HCT116 (cell line): ENCODE measurements around the gene ZDHHC18. TPM values are rescaled to one million over a fixed set of nuclear protein-coding genes. Genes with fewer than 3 reads are reported as not detected.

Experiments
- ATAC-seq: fragments of 200-7000 bp; cut with Tn5 transposase; 2 replicates; pipeline ENCODE4 v1.9.1; 2020; ENCODE audit warnings: mild to moderate bottlenecking, moderate library complexity
- BruUV-seq: library from RNA; stranded (reverse); fragments of 400-500 nt; replicated peaks from 2 replicates; lab custom pipeline; 2021; lab: Mats Ljungman, UMichigan
- CTCF ChIA-PET: fragments of 300-600 bp; sonication (Branson Sonifier 250); formaldehyde crosslinking; loops from one replicate; lab custom pipeline; 2021; ENCODE audit warnings: antibody characterized with exemption; lab: Charles Lee
- POLR2A ChIA-PET: fragments of 300-600, 350-600 bp; sonication (Branson Sonifier 250); formaldehyde crosslinking; loops from one replicate; lab custom pipeline; 2021; ENCODE audit warnings: antibody characterized with exemption; lab: Charles Lee
- RAD21 ChIA-PET, 2 experiments: fragments of 300-600 bp; sonication (Branson Sonifier 250); formaldehyde crosslinking; loops; one replicate each; lab custom pipeline; 2023; ENCODE audit warnings: low total read pairs in 2 of 2; ENCODE audit not compliant: uncharacterized antibody in 2 of 2, unreplicated experiment in 2 of 2, low non-redundant PET in 1 of 2; lab: Charles Lee
- DNase-seq: peaks from one replicate; pipeline ENCODE4 v3.0.0-alpha.2; 2010; ENCODE audit warnings: low read depth, low spot score
- H2AFZ ChIP-seq: fragments of 200-600 bp; shearing (Covaris generic), sonication (generic); 2 replicates; pipeline ENCODE4 v1.6.1; 2017; ENCODE audit warnings: low read depth, mixed run types, mixed read lengths, antibody characterized with exemption, low read length; ENCODE audit not compliant: poor library complexity, severe bottlenecking
- H3K27ac ChIP-seq: 2 replicates; pipeline ENCODE4 v1.5.1; 2012; ENCODE audit warnings: low read depth, low read length
- H3K27me3 ChIP-seq: fragments of 200-600 bp; sonication (generic); 2 replicates; pipeline ENCODE4 v1.6.1; 2016; ENCODE audit warnings: mixed run types, low read length, mixed read lengths; ENCODE audit not compliant: insufficient read depth
- H3K36me3 ChIP-seq, 2 experiments: fragments of 200-500 bp in 1 of 2; fragments of 200-600 bp in 1 of 2; sonication (Bioruptor generic) in 1 of 2; sonication (generic) in 1 of 2; 2 replicates each; pipeline versions ENCODE4 v1.5.1 to v1.6.1; 2014 to 2016; ENCODE audit warnings: low read length in 2 of 2, inconsistent platforms in 1 of 2, mixed read lengths in 1 of 2, mixed run types in 1 of 2; ENCODE audit not compliant: insufficient read depth in 2 of 2, control insufficient read depth in 1 of 2
- H3K4me1 ChIP-seq, 2 experiments: fragments of 200-600 bp in 1 of 2; sonication (generic) in 1 of 2; 2 replicates each; pipeline versions ENCODE4 v1.5.1 to v1.6.1; 2012 to 2017; ENCODE audit warnings: low read length in 2 of 2, inconsistent platforms in 1 of 2, mild to moderate bottlenecking in 1 of 2, mixed read lengths in 1 of 2, mixed run types in 1 of 2, moderate library complexity in 1 of 2; ENCODE audit not compliant: insufficient read depth in 2 of 2, control insufficient read depth in 1 of 2
- H3K4me2 ChIP-seq: fragments of 200-600 bp; sonication (generic); 2 replicates; pipeline ENCODE4 v1.6.1; 2017; ENCODE audit warnings: mixed run types, low read length, mixed read lengths
- H3K4me3 ChIP-seq, 2 experiments: fragments of 200-600 bp in 1 of 2; sonication (generic) in 1 of 2; replicated peaks in 1 of 2; 2 replicates each; pipeline ENCODE4 v1.5.1; 2011 to 2016; ENCODE audit warnings: low read length in 2 of 2, control low read depth in 1 of 2, low read depth in 1 of 2, mild to moderate bottlenecking in 1 of 2, mixed read lengths in 1 of 2, mixed run types in 1 of 2
- H3K79me2 ChIP-seq: fragments of 200-600 bp; sonication (generic); 2 replicates; pipeline ENCODE4 v1.6.1; 2017; ENCODE audit warnings: mild to moderate bottlenecking, mixed run types, low read length, moderate library complexity, mixed read lengths; ENCODE audit not compliant: insufficient read depth
- H3K9ac ChIP-seq: fragments of 200-600 bp; sonication (generic); 2 replicates; pipeline ENCODE4 v1.6.1; 2016; ENCODE audit warnings: low read length, mixed read lengths
- H3K9me2 ChIP-seq: fragments of 200-600 bp; sonication (generic), shearing (Covaris generic); 2 replicates; pipeline ENCODE4 v1.6.1; 2017; ENCODE audit warnings: mixed run types, mild to moderate bottlenecking, moderate library complexity; ENCODE audit not compliant: insufficient read depth
- H3K9me3 ChIP-seq, 2 experiments: fragments of 200-500 bp in 1 of 2; fragments of 200-600 bp in 1 of 2; sonication (Bioruptor generic) in 1 of 2; sonication (generic) in 1 of 2; 2 replicates each; pipeline ENCODE4 v1.6.1; 2014 to 2017; ENCODE audit warnings: low read length in 2 of 2, mixed read lengths in 2 of 2, inconsistent platforms in 1 of 2, low read depth in 1 of 2, mild to moderate bottlenecking in 1 of 2, mixed run types in 1 of 2, moderate library complexity in 1 of 2; ENCODE audit not compliant: control insufficient read depth in 1 of 2, insufficient read depth in 1 of 2
- H4K20me1 ChIP-seq: fragments of 200-600 bp; sonication (generic), shearing (Covaris generic); 2 replicates; pipeline ENCODE4 v1.6.1; 2017; ENCODE audit warnings: mixed run types, mild to moderate bottlenecking, moderate library complexity; ENCODE audit not compliant: insufficient read depth
- CBX3 ChIP-seq: IDR thresholded peaks from 2 replicates; pipeline ENCODE4 v1.6.1; 2012; ENCODE audit warnings: low read depth
- CEBPB ChIP-seq: IDR thresholded peaks from 2 replicates; pipeline ENCODE4 v1.6.1; 2012; ENCODE audit warnings: low read depth
- EGR1 ChIP-seq: IDR thresholded peaks from 2 replicates; pipeline ENCODE4 v1.6.1; 2012; ENCODE audit warnings: low read depth
- ELF1 ChIP-seq: IDR thresholded peaks from 2 replicates; pipeline ENCODE4 v1.6.1; 2012; ENCODE audit warnings: low read depth, borderline replicate concordance
- EZH2 ChIP-seq: fragments of 200-600 bp; sonication (generic); IDR thresholded peaks from 2 replicates; pipeline ENCODE4 v1.6.1; 2017; ENCODE audit warnings: antibody characterized with exemption, mixed run types
- EZH2phosphoT487 ChIP-seq: fragments of 200-600 bp; IDR thresholded peaks from 2 replicates; pipeline ENCODE4 v1.6.1; 2018; ENCODE audit warnings: antibody characterized with exemption, borderline replicate concordance
- JUND ChIP-seq: IDR thresholded peaks from 2 replicates; pipeline ENCODE4 v1.6.1; 2012
- POLR2A ChIP-seq: IDR thresholded peaks from 2 replicates; pipeline ENCODE4 v1.7.0; 2011; ENCODE audit warnings: borderline replicate concordance; ENCODE audit not compliant: insufficient read depth, insufficient read length; ENCODE audit errors: extremely low read depth
- POLR2AphosphoS5 ChIP-seq: IDR thresholded peaks from 2 replicates; pipeline ENCODE4 v1.6.1; 2011; ENCODE audit warnings: mild to moderate bottlenecking, low read depth, low read length, moderate library complexity
- RAD21 ChIP-seq: IDR thresholded peaks from 2 replicates; pipeline ENCODE4 v1.6.1; 2012; ENCODE audit warnings: low read depth, mild to moderate bottlenecking
- SIN3A ChIP-seq: IDR thresholded peaks from 2 replicates; pipeline ENCODE4 v1.6.1; 2012; ENCODE audit warnings: low read depth
- SP1 ChIP-seq: IDR thresholded peaks from 2 replicates; pipeline ENCODE4 v1.6.1; 2012; ENCODE audit warnings: low read depth
- SRF ChIP-seq: IDR thresholded peaks from 2 replicates; pipeline ENCODE4 v1.6.1; 2012; ENCODE audit warnings: low read depth
- TCF7L2 ChIP-seq: IDR thresholded peaks from 2 replicates; pipeline ENCODE4 v1.7.0; 2011; ENCODE audit warnings: borderline replicate concordance, inconsistent platforms; ENCODE audit not compliant: insufficient read depth, insufficient read length; ENCODE audit errors: extremely low read depth
- YY1 ChIP-seq: IDR thresholded peaks from 2 replicates; pipeline ENCODE4 v1.6.1; 2011; ENCODE audit warnings: low read length, low read depth, moderate library complexity, mild to moderate bottlenecking; ENCODE audit not compliant: insufficient replicate concordance; ENCODE audit errors: extremely low read depth
- intact Hi-C: fragments of 100-400 bp; cut with micrococcal nuclease; formaldehyde crosslinking; loops from 2 replicates; pipeline ENCODE4 v1.10.0; 2022
- total RNA-seq: library from RNA; stranded (reverse); gene quantifications from one replicate; pipeline ENCODE4 v1.2.1, GENCODE V29; 2021; ENCODE audit not compliant: unreplicated experiment
- TF ChIP-seq, protein P1 (sequence below): IDR thresholded peaks from 2 replicates; pipeline ENCODE4 v1.6.1; 2012
- TF ChIP-seq, protein P2 (sequence below): IDR thresholded peaks from 2 replicates; pipeline ENCODE4 v1.6.1; 2012; ENCODE audit warnings: low read depth
- TF ChIP-seq, protein P3 (sequence below): IDR thresholded peaks from 2 replicates; pipeline ENCODE4 v1.6.1; 2012
- TF ChIP-seq, protein P4 (sequence below): IDR thresholded peaks from 2 replicates; pipeline ENCODE4 v1.6.1; 2011; ENCODE audit warnings: mild to moderate bottlenecking, low read length, moderate library complexity; ENCODE audit not compliant: insufficient replicate concordance; ENCODE audit errors: extremely low read depth
- TF ChIP-seq, protein P5 (sequence below), 3 experiments: fragments of 200-600 bp in 1 of 3; sonication (generic) in 1 of 3; IDR thresholded peaks in 2 of 3; conservative IDR thresholded peaks in 1 of 3; 2 replicates each; pipeline ENCODE4 v1.5.1; 2012 to 2017; ENCODE audit warnings: low read depth in 2 of 3, low read length in 2 of 3, antibody characterized with exemption in 1 of 3, borderline replicate concordance in 1 of 3, control low read depth in 1 of 3, mild to moderate bottlenecking in 1 of 3, mixed read lengths in 1 of 3, mixed run types in 1 of 3, moderate library complexity in 1 of 3; ENCODE audit not compliant: insufficient read depth in 1 of 3

ZDHHC18 gene
- total RNA-seq, 1 experiment from 2014 or later = 24.4 TPM

DNA sequence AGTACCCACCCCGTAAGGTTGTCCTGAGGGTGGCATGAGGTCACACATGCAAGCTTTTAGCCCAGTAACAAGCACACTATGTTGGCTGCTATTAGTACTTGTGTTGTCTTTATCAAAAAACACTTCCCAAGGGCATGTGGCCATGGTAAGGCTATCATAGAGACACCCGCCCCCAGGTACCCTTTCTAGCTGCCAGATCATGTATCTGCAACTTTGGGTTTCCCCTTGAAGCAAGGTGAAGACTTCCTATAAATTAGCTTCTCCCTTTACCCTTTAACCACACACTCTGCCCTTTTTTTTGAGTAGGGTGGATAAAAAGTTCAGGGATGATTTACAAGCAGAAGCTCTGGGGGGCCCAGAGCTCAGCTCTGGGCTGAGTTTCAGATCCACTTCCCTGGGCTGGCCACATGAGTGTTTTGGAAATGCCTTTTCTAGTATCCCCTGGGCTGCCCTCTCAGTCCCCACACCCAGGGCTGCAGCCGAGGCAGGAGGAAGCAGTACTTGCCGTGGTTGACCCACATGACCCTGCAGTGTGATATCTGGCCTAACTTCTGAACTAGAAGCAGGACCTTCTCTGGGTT, 2.0 kb downstream of the ZDHHC18 start:
- TSS peak; percentile 21 for BruUV-seq
- DNase-seq = no peak
- Histone ChIP-seq H3K9me3 (no peaks in the 10 kb centered on the region), H3K79me2 (peaks cover 54% of the 10 kb centered on the region), H3K27me3 (no peaks in the 10 kb centered on the region), H3K4me2 (peak overlapping the region; percentile 37; the same call in 1 of the 2 replicates), H3K36me3 (peaks cover 14 to 25% of the 10 kb centered on the region in 2 experiments), H3K4me3 (no peak overlapping the region), H3K4me1 (peaks cover 23 to 43% of the 10 kb centered on the region in 2 experiments), H2AFZ (no peak overlapping the region), H4K20me1 (no peaks in the 10 kb centered on the region), H3K9ac (no peak overlapping the region), H3K9me2 (no peaks in the 10 kb centered on the region), H3K27ac (no peak overlapping the region)
- intact Hi-C loops = no loop called here
- RAD21 ChIA-PET = no interaction called here
- no peak for ATAC-seq
- POLR2A ChIA-PET = no interaction called here
- CTCF ChIA-PET = no interaction called here
- TF ChIP-seq YY1 (no peak), POLR2AphosphoS5 (no peak), EZH2 (no peak), EZH2phosphoT487 (no peak), SRF (no peak), RAD21 (no peak), EGR1 (no peak), ELF1 (no peak), JUND (no peak), CBX3 (no peak), TCF7L2 (no peak), CEBPB (no peak), SIN3A (no peak), SP1 (no peak), POLR2A (no peak)
- TF ChIP-seq, protein P1, sequence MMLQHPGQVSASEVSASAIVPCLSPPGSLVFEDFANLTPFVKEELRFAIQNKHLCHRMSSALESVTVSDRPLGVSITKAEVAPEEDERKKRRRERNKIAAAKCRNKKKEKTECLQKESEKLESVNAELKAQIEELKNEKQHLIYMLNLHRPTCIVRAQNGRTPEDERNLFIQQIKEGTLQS = no peak
- TF ChIP-seq, protein P2, sequence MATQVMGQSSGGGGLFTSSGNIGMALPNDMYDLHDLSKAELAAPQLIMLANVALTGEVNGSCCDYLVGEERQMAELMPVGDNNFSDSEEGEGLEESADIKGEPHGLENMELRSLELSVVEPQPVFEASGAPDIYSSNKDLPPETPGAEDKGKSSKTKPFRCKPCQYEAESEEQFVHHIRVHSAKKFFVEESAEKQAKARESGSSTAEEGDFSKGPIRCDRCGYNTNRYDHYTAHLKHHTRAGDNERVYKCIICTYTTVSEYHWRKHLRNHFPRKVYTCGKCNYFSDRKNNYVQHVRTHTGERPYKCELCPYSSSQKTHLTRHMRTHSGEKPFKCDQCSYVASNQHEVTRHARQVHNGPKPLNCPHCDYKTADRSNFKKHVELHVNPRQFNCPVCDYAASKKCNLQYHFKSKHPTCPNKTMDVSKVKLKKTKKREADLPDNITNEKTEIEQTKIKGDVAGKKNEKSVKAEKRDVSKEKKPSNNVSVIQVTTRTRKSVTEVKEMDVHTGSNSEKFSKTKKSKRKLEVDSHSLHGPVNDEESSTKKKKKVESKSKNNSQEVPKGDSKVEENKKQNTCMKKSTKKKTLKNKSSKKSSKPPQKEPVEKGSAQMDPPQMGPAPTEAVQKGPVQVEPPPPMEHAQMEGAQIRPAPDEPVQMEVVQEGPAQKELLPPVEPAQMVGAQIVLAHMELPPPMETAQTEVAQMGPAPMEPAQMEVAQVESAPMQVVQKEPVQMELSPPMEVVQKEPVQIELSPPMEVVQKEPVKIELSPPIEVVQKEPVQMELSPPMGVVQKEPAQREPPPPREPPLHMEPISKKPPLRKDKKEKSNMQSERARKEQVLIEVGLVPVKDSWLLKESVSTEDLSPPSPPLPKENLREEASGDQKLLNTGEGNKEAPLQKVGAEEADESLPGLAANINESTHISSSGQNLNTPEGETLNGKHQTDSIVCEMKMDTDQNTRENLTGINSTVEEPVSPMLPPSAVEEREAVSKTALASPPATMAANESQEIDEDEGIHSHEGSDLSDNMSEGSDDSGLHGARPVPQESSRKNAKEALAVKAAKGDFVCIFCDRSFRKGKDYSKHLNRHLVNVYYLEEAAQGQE = no peak
- TF ChIP-seq, protein P3, sequence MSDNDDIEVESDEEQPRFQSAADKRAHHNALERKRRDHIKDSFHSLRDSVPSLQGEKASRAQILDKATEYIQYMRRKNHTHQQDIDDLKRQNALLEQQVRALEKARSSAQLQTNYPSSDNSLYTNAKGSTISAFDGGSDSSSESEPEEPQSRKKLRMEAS = no peak
- TF ChIP-seq, protein P4, sequence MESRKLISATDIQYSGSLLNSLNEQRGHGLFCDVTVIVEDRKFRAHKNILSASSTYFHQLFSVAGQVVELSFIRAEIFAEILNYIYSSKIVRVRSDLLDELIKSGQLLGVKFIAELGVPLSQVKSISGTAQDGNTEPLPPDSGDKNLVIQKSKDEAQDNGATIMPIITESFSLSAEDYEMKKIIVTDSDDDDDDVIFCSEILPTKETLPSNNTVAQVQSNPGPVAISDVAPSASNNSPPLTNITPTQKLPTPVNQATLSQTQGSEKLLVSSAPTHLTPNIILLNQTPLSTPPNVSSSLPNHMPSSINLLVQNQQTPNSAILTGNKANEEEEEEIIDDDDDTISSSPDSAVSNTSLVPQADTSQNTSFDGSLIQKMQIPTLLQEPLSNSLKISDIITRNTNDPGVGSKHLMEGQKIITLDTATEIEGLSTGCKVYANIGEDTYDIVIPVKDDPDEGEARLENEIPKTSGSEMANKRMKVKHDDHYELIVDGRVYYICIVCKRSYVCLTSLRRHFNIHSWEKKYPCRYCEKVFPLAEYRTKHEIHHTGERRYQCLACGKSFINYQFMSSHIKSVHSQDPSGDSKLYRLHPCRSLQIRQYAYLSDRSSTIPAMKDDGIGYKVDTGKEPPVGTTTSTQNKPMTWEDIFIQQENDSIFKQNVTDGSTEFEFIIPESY = no peak
- TF ChIP-seq, protein P5, sequence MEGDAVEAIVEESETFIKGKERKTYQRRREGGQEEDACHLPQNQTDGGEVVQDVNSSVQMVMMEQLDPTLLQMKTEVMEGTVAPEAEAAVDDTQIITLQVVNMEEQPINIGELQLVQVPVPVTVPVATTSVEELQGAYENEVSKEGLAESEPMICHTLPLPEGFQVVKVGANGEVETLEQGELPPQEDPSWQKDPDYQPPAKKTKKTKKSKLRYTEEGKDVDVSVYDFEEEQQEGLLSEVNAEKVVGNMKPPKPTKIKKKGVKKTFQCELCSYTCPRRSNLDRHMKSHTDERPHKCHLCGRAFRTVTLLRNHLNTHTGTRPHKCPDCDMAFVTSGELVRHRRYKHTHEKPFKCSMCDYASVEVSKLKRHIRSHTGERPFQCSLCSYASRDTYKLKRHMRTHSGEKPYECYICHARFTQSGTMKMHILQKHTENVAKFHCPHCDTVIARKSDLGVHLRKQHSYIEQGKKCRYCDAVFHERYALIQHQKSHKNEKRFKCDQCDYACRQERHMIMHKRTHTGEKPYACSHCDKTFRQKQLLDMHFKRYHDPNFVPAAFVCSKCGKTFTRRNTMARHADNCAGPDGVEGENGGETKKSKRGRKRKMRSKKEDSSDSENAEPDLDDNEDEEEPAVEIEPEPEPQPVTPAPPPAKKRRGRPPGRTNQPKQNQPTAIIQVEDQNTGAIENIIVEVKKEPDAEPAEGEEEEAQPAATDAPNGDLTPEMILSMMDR (IDR thresholded peaks at IDR 0.05 in 2 of 3, conservative IDR thresholded peaks at IDR 0.05 in 1 of 3; ENCODE audit: borderline replicate concordance in 1 of 3, insufficient read depth in 1 of 3, low read depth in 2 of 3, low read length in 2 of 3) = no peak
